Measurements from ENCODE around the gene CNTROB.

GRCh38 chr17:7977039-7977438, 45.0 kb downstream of the CNTROB start:
- TF ChIP-seq CTCF (IDR thresholded peaks at IDR 0.05) (no peak), POLR2A (IDR thresholded peaks at IDR 0.05) (no peak)

All from body of pancreas (tissue), 4 donors.